HepG2 (cell line): ENCODE results near the gene CEP78. TPM values are rescaled to one million over a fixed set of nuclear protein-coding genes. Genes with fewer than 3 reads are reported as not detected.

Source experiments
- CREB1 ChIP-seq, 2 experiments: fragments of 450-650 bp in 1 of 2; IDR thresholded peaks; 2 replicates each; pipeline ENCODE4 v1.6.1; 2016 to 2017; ENCODE audit warnings: control low read depth in 1 of 2, mild to moderate bottlenecking in 1 of 2, missing compliant biosample characterization in 1 of 2, missing genetic modification characterization in 1 of 2
- DMAP1 ChIP-seq: IDR thresholded peaks from 2 replicates; pipeline ENCODE4 v1.6.1; 2016
- E2F1 ChIP-seq: sonication (generic); formaldehyde crosslinking; IDR thresholded peaks from 2 replicates; pipeline ENCODE4 v1.5.0; 2020; ENCODE audit warnings: missing genetic modification reagents
- EZH2 ChIP-seq: conservative IDR thresholded peaks from 2 replicates; pipeline ENCODE4 v1.6.1; 2012; ENCODE audit warnings: mild to moderate bottlenecking, low read depth, low read length, moderate library complexity
- JDP2 ChIP-seq: sonication (generic); formaldehyde crosslinking; IDR thresholded peaks from 2 replicates; pipeline ENCODE4 v1.8.1; 2022; ENCODE audit warnings: missing genetic modification reagents, borderline replicate concordance
- MEIS1 ChIP-seq: sonication (generic); formaldehyde crosslinking; IDR thresholded peaks from 2 replicates; pipeline ENCODE4 v1.9.0; 2021; ENCODE audit warnings: mild to moderate bottlenecking, missing genetic modification reagents, moderate library complexity, borderline replicate concordance
- MXD3 ChIP-seq: IDR thresholded peaks from 2 replicates; pipeline ENCODE4 v1.6.1; 2016; ENCODE audit warnings: mild to moderate bottlenecking, missing biosample characterization, missing genetic modification reagents
- PRDM4 ChIP-seq: sonication (generic); formaldehyde crosslinking; IDR thresholded peaks from 2 replicates; pipeline ENCODE4 v1.9.0; 2021; ENCODE audit warnings: missing genetic modification reagents, borderline replicate concordance
- RBFOX2 ChIP-seq: fragments of 200-400 bp; formaldehyde crosslinking; IDR thresholded peaks from 2 replicates; pipeline ENCODE4 v1.6.1; 2017; ENCODE audit warnings: low read depth, mild to moderate bottlenecking, low read length
- SALL1 ChIP-seq: sonication (generic); formaldehyde crosslinking; IDR thresholded peaks from 2 replicates; pipeline ENCODE4 v1.8.0; 2022; ENCODE audit warnings: mild to moderate bottlenecking, missing genetic modification reagents
- SKI ChIP-seq: fragments of 450-650 bp; IDR thresholded peaks from one replicate; pipeline ENCODE4 v1.6.1; 2018; ENCODE audit warnings: mild to moderate bottlenecking; ENCODE audit not compliant: partially characterized antibody
- SP4 ChIP-seq: sonication (generic); formaldehyde crosslinking; IDR thresholded peaks from 2 replicates; pipeline ENCODE4 v1.8.1; 2023; ENCODE audit warnings: mild to moderate bottlenecking, missing genetic modification reagents
- ZFP37 ChIP-seq: sonication (generic); formaldehyde crosslinking; IDR thresholded peaks from 2 replicates; pipeline ENCODE4 v1.4.0; 2020; ENCODE audit warnings: missing genetic modification reagents, borderline replicate concordance
- ZNF121 ChIP-seq: sonication (generic); formaldehyde crosslinking; IDR thresholded peaks from 2 replicates; pipeline ENCODE4 v1.5.0; 2020; ENCODE audit warnings: mild to moderate bottlenecking, missing genetic modification reagents
- ZNF256 ChIP-seq: sonication (generic); formaldehyde crosslinking; conservative IDR thresholded peaks from 2 replicates; pipeline ENCODE4 v1.4.0; 2020; ENCODE audit warnings: missing genetic modification reagents
- ZNF333 ChIP-seq: sonication (generic); formaldehyde crosslinking; IDR thresholded peaks from 2 replicates; pipeline ENCODE4 v1.4.0; 2020; ENCODE audit warnings: mild to moderate bottlenecking, missing genetic modification reagents, borderline replicate concordance
- ZNF629 ChIP-seq: sonication (generic); formaldehyde crosslinking; conservative IDR thresholded peaks from 2 replicates; pipeline ENCODE4 v1.5.0; 2020; ENCODE audit warnings: missing genetic modification reagents
- ZNF724P ChIP-seq: sonication (generic); formaldehyde crosslinking; IDR thresholded peaks from 2 replicates; pipeline ENCODE4 v1.8.0; 2022; ENCODE audit warnings: missing genetic modification reagents, borderline replicate concordance
- ZNF790 ChIP-seq: sonication (generic); formaldehyde crosslinking; IDR thresholded peaks from 2 replicates; pipeline ENCODE4 v1.8.0; 2022; ENCODE audit warnings: missing genetic modification reagents, mild to moderate bottlenecking, borderline replicate concordance
- polyA plus RNA-seq, 8 experiments: library from polyadenylated mRNA; depleted of rRNA in 3 of 8; stranded (reverse) in 7 of 8; unstranded in 1 of 8; fragments of >200 nt; fragmentation: Illumina TruSeq in 4 of 8; extraction: Trizol in 4 of 8; gene quantifications; 2 replicates each; pipeline versions ENCODE4 v1.2.1 to v1.2.3, GENCODE V29; 2011 to 2016; ENCODE audit warnings: low read depth in 4 of 8, missing spikeins in 1 of 8, mixed read lengths in 1 of 8; ENCODE audit not compliant: insufficient read depth in 1 of 8
- total RNA-seq, 5 experiments: library from RNA; depleted of rRNA; stranded (reverse); fragments of >200 nt; fragmentation: Illumina TruSeq; extraction: Trizol; gene quantifications; 2 replicates each; pipeline ENCODE4 v1.2.3, GENCODE V29; 2016; ENCODE audit warnings: low read depth in 1 of 5
- TF ChIP-seq, protein P1 (sequence below), 2 experiments: IDR thresholded peaks; 2 replicates each; pipeline ENCODE4 v1.6.1; 2011 to 2012; ENCODE audit warnings: low read length in 2 of 2, borderline replicate concordance in 1 of 2, low read depth in 1 of 2, mild to moderate bottlenecking in 1 of 2, moderate library complexity in 1 of 2
- TF ChIP-seq, protein P2 (sequence below): sonication (generic); formaldehyde crosslinking; IDR thresholded peaks from 2 replicates; pipeline ENCODE4 v1.4.0; 2020; ENCODE audit warnings: missing genetic modification reagents; ENCODE audit errors: not compliant biosample characterization

The CEP78 gene
- total and polyA plus RNA-seq, 2 of the 13 experiments (the other 11 are each of a cell fraction or from before 2014, with no cell fraction given): 5.1 to 30.8 TPM

DNA sequence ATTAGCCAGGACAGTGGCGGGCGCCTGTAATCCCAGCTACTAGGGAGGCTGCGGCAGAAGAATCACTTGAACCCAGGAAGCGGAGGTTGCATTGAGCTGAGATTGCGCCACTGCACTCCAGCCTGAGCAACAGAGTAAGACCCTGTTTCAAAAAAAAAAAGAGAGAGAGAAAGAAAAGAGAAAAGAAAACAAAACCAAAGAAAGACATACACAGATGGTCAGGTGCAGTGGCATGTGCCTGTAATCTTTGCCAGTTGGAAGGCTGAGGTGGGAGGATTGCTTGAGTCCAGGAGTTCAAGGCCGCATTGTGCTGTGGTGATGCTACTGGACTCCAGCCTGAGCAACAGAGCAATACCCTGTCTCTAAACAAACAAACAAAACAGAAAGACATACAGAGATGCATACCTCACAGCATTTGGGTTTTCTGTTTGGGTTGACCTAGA, 51.1 kb downstream of the CEP78 start (continued):
- TF ChIP-seq ZNF333 (CRISPR knock-in tag) (no peak), EZH2 (no peak), ZFP37 (CRISPR knock-in tag) (0 out of 2 replicates have a peak, but pooled peaks have one; percentile 60), RBFOX2 (no peak), ZNF790 (no peak), JDP2 (CRISPR knock-in tag) (no peak), SALL1 (CRISPR knock-in tag) (peak; percentile 96), SKI (no peak), SP4 (CRISPR knock-in tag) (no peak), DMAP1 (CRISPR knock-in tag) (0 out of 2 replicates have a peak, but pooled peaks have one; percentile 49), ZNF629 (CRISPR knock-in tag) (0 out of 2 replicates have a peak, but pooled peaks have one; percentile 6), ZNF256 (no peak), MEIS1 (CRISPR knock-in tag) (peak; percentile 56; the same call in 1 of the 2 replicates), ZNF121 (CRISPR knock-in tag) (peak; percentile 91), CREB1 (IDR thresholded peaks at IDR 0.05) (peak; percentile 30; the same call in 1 of the 2 replicates), CREB1 (CRISPR knock-in tag; IDR thresholded peaks at IDR 0.05) (peak; percentile 55; the same call in 1 of the 2 replicates), E2F1 (CRISPR knock-in tag) (no peak), MXD3 (CRISPR knock-in tag) (0 out of 2 replicates have a peak, but pooled peaks have one; percentile 24), ZNF724P (CRISPR knock-in tag) (0 out of 2 replicates have a peak, but pooled peaks have one; percentile 43), PRDM4 (CRISPR knock-in tag) (no peak)
- TF ChIP-seq, protein P1, sequence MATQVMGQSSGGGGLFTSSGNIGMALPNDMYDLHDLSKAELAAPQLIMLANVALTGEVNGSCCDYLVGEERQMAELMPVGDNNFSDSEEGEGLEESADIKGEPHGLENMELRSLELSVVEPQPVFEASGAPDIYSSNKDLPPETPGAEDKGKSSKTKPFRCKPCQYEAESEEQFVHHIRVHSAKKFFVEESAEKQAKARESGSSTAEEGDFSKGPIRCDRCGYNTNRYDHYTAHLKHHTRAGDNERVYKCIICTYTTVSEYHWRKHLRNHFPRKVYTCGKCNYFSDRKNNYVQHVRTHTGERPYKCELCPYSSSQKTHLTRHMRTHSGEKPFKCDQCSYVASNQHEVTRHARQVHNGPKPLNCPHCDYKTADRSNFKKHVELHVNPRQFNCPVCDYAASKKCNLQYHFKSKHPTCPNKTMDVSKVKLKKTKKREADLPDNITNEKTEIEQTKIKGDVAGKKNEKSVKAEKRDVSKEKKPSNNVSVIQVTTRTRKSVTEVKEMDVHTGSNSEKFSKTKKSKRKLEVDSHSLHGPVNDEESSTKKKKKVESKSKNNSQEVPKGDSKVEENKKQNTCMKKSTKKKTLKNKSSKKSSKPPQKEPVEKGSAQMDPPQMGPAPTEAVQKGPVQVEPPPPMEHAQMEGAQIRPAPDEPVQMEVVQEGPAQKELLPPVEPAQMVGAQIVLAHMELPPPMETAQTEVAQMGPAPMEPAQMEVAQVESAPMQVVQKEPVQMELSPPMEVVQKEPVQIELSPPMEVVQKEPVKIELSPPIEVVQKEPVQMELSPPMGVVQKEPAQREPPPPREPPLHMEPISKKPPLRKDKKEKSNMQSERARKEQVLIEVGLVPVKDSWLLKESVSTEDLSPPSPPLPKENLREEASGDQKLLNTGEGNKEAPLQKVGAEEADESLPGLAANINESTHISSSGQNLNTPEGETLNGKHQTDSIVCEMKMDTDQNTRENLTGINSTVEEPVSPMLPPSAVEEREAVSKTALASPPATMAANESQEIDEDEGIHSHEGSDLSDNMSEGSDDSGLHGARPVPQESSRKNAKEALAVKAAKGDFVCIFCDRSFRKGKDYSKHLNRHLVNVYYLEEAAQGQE (IDR thresholded peaks at IDR 0.05; ENCODE audit: borderline replicate concordance in 1 of 2, low read depth in 1 of 2, low read length in 2 of 2): no peak
- TF ChIP-seq, protein P2, sequence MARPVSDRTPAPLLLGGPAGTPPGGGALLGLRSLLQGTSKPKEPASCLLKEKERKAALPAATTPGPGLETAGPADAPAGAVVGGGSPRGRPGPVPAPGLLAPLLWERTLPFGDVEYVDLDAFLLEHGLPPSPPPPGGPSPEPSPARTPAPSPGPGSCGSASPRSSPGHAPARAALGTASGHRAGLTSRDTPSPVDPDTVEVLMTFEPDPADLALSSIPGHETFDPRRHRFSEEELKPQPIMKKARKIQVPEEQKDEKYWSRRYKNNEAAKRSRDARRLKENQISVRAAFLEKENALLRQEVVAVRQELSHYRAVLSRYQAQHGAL: no peak
